Prostate gland (tissue), 2 donors: ENCODE measurements around the gene C6orf47.

ENCODE experiments used
- CTCF ChIP-seq, 4 experiments: fragments of 200-600 bp in 2 of 4; fragments of 450-650 bp in 2 of 4; sonication (generic) in 2 of 4; IDR thresholded peaks; 1 replicate in 3 of 4; 2 replicates in 1 of 4; pipeline ENCODE4 v1.5.1; 2016 to 2019; ENCODE audit warnings: antibody characterized with exemption in 4 of 4, mild to moderate bottlenecking in 2 of 4, moderate library complexity in 2 of 4
- POLR2A ChIP-seq: fragments of 450-650 bp; IDR thresholded peaks from one replicate; pipeline ENCODE4 v1.6.1; 2016; ENCODE audit warnings: antibody characterized with exemption, mild to moderate bottlenecking
- POLR2AphosphoS5 ChIP-seq: sonication (generic); formaldehyde crosslinking; IDR thresholded peaks from one replicate; pipeline ENCODE4 v1.6.1; 2017; ENCODE audit warnings: antibody characterized with exemption

- TF ChIP-seq CTCF (IDR thresholded peaks at IDR 0.05) = no peak
- no peak for TF ChIP-seq POLR2A
- no peak for TF ChIP-seq POLR2AphosphoS5
These were observed 3.0 kb downstream of the C6orf47 start for GRCh38 chr6:31657406-31658157.
